H9 (cell line): ENCODE results near the gene ZNF568. TPM values are rescaled to one million over a fixed set of nuclear protein-coding genes. Genes with fewer than 3 reads are reported as not detected.

Source experiments
- DNase-seq: peaks from one replicate; pipeline ENCODE4 v3.0.0-alpha.2; 2017
- H2AFZ ChIP-seq: one replicate; pipeline ENCODE4 v1.6.1; 2013; ENCODE audit warnings: mild to moderate bottlenecking, low read length, control low read depth, moderate library complexity
- H2AK5ac ChIP-seq: 2 replicates; pipeline ENCODE4 v1.6.1; 2013; ENCODE audit warnings: low read length, control low read depth, mixed read lengths; ENCODE audit not compliant: insufficient read length
- H2BK120ac ChIP-seq: one replicate; pipeline ENCODE4 v1.6.1; 2013; ENCODE audit warnings: low read depth, mild to moderate bottlenecking, low read length, control low read depth, inconsistent platforms; ENCODE audit not compliant: poor library complexity, severe bottlenecking
- H2BK12ac ChIP-seq: 2 replicates; pipeline ENCODE4 v1.6.1; 2013; ENCODE audit warnings: low read length, control low read depth, mixed read lengths, low read depth; ENCODE audit not compliant: insufficient read length
- H2BK15ac ChIP-seq: 2 replicates; pipeline ENCODE4 v1.6.1; 2013; ENCODE audit warnings: low read depth, low read length, control low read depth
- H2BK20ac ChIP-seq: one replicate; pipeline ENCODE4 v1.6.1; 2013; ENCODE audit warnings: low read depth, mild to moderate bottlenecking, low read length, control low read depth, inconsistent platforms; ENCODE audit not compliant: poor library complexity, severe bottlenecking
- H2BK5ac ChIP-seq: 2 replicates; pipeline ENCODE4 v1.6.1; 2013; ENCODE audit warnings: low read length, control low read depth, mixed read lengths; ENCODE audit not compliant: insufficient read length
- H3K14ac ChIP-seq: 2 replicates; pipeline ENCODE4 v1.6.1; 2013; ENCODE audit warnings: low read length, control low read depth; ENCODE audit not compliant: insufficient read depth
- H3K18ac ChIP-seq: 2 replicates; pipeline ENCODE4 v1.6.1; 2013; ENCODE audit warnings: low read depth, mild to moderate bottlenecking, mixed read lengths, low read length, control low read depth; ENCODE audit not compliant: insufficient read length
- H3K23ac ChIP-seq: 2 replicates; pipeline ENCODE4 v1.6.1; 2013; ENCODE audit warnings: low read length, control low read depth, mixed read lengths, low read depth; ENCODE audit not compliant: insufficient read length
- H3K23me2 ChIP-seq: 2 replicates; pipeline ENCODE4 v1.6.1; 2013; ENCODE audit warnings: low read depth, mild to moderate bottlenecking, mixed read lengths, low read length, control low read depth; ENCODE audit not compliant: insufficient read length, poor library complexity, severe bottlenecking
- H3K27ac ChIP-seq: 2 replicates; pipeline ENCODE4 v1.5.1; 2013; ENCODE audit warnings: low read length, control low read depth, mixed read lengths, low read depth; ENCODE audit not compliant: insufficient read length
- H3K27me3 ChIP-seq: 2 replicates; pipeline ENCODE4 v1.6.1; 2013; ENCODE audit warnings: low read length, control low read depth, inconsistent platforms; ENCODE audit not compliant: insufficient read depth
- H3K4ac ChIP-seq: 2 replicates; pipeline ENCODE4 v1.6.1; 2013; ENCODE audit warnings: low read depth, mild to moderate bottlenecking, control low read depth, inconsistent platforms, low read length, moderate library complexity
- H3K4me1 ChIP-seq: 2 replicates; pipeline ENCODE4 v1.6.1; 2013; ENCODE audit warnings: low read length, control low read depth, inconsistent platforms; ENCODE audit not compliant: insufficient read depth
- H3K4me2 ChIP-seq: 2 replicates; pipeline ENCODE4 v1.6.1; 2013; ENCODE audit warnings: low read length, control low read depth, mixed read lengths; ENCODE audit not compliant: insufficient read length, insufficient read depth
- H3K56ac ChIP-seq: 2 replicates; pipeline ENCODE4 v1.6.1; 2013; ENCODE audit warnings: low read depth, mild to moderate bottlenecking, mixed read lengths, low read length, control low read depth; ENCODE audit not compliant: insufficient read length
- H3K79me1 ChIP-seq: 2 replicates; pipeline ENCODE4 v1.6.1; 2013; ENCODE audit warnings: low read depth, mild to moderate bottlenecking, moderate library complexity, low read length, control low read depth, inconsistent platforms; ENCODE audit not compliant: insufficient read depth, poor library complexity, severe bottlenecking
- H3K79me2 ChIP-seq: 2 replicates; pipeline ENCODE4 v1.6.1; 2013; ENCODE audit warnings: low read length, control low read depth, inconsistent platforms; ENCODE audit not compliant: insufficient read depth
- H3K9ac ChIP-seq: 2 replicates; pipeline ENCODE4 v1.6.1; 2013; ENCODE audit warnings: low read length, control low read depth, mixed read lengths; ENCODE audit not compliant: insufficient read length; ENCODE audit errors: extremely low read depth
- H3K9me3 ChIP-seq: one replicate; pipeline ENCODE4 v1.6.1; 2013; ENCODE audit warnings: low read depth, low read length, inconsistent platforms; ENCODE audit not compliant: control insufficient read depth
- H3T11ph ChIP-seq: one replicate; pipeline ENCODE4 v1.6.1; 2013; ENCODE audit warnings: mild to moderate bottlenecking, low read length, control low read depth, inconsistent platforms
- H4K20me1 ChIP-seq: one replicate; pipeline ENCODE4 v1.6.1; 2013; ENCODE audit not compliant: control insufficient read depth, insufficient read length, insufficient read depth
- H4K5ac ChIP-seq: 2 replicates; pipeline ENCODE4 v1.6.1; 2013; ENCODE audit warnings: low read depth, mild to moderate bottlenecking, mixed read lengths, low read length, control low read depth; ENCODE audit not compliant: insufficient read length
- H4K8ac ChIP-seq: replicated peaks from 2 replicates; pipeline ENCODE4 v1.6.1; 2013; ENCODE audit warnings: low read length, control low read depth, mixed read lengths, low read depth; ENCODE audit not compliant: insufficient read length
- H4K91ac ChIP-seq: 2 replicates; pipeline ENCODE4 v1.6.1; 2013; ENCODE audit warnings: low read depth, mild to moderate bottlenecking, moderate library complexity, mixed read lengths, low read length, control low read depth; ENCODE audit not compliant: insufficient read length
- H3K27ac Mint-ChIP-seq, 3 experiments: 2 replicates in 2 of 3; 3 replicates in 1 of 3; pipeline ENCODE4 v1.8.0; 2020 to 2021; ENCODE audit warnings: mixed read lengths in 3 of 3, mild to moderate bottlenecking in 1 of 3, moderate library complexity in 1 of 3
- H3K27me3 Mint-ChIP-seq: 2 replicates; pipeline ENCODE4 v1.8.0; 2021; ENCODE audit warnings: low read depth, mild to moderate bottlenecking, moderate library complexity, mixed read lengths
- H3K36me3 Mint-ChIP-seq, 3 experiments: 2 replicates in 2 of 3; 3 replicates in 1 of 3; pipeline ENCODE4 v1.8.0; 2020 to 2021; ENCODE audit warnings: low read depth in 3 of 3, mixed read lengths in 3 of 3; ENCODE audit not compliant: insufficient read depth in 1 of 3
- H3K4me1 Mint-ChIP-seq, 2 experiments: 2 replicates each; pipeline ENCODE4 v1.8.0; 2020; ENCODE audit warnings: mixed read lengths in 2 of 2
- H3K4me3 Mint-ChIP-seq, 2 experiments: 2 replicates in 1 of 2; 3 replicates in 1 of 2; pipeline ENCODE4 v1.8.0; 2020 to 2021; ENCODE audit warnings: mild to moderate bottlenecking in 2 of 2, mixed read lengths in 2 of 2, moderate library complexity in 1 of 2
- H3K9me3 Mint-ChIP-seq, 2 experiments: 2 replicates in 1 of 2; 3 replicates in 1 of 2; pipeline ENCODE4 v1.8.0; 2020; ENCODE audit warnings: mild to moderate bottlenecking in 2 of 2, mixed read lengths in 2 of 2, moderate library complexity in 1 of 2
- WGBS: extraction: QIAGEN DNeasy Blood & Tissue Kit; methylation state at CpG from one replicate; pipeline ENCODE4 v1.1.7; 2013; ENCODE audit warnings: missing lambda C conversion rate, low lambda C conversion rate, mixed read lengths; ENCODE audit not compliant: insufficient read length; ENCODE audit errors: extremely low coverage; 5-methylcytosine and 5-hydroxymethylcytosine counted together
- total RNA-seq: library from RNA; stranded (reverse); gene quantifications from 2 replicates; pipeline ENCODE4 v1.2.1, GENCODE V29; 2021
- TF ChIP-seq, protein P1 (sequence below): fragments of 200-600 bp; sonication (generic); conservative IDR thresholded peaks from 3 replicates; pipeline ENCODE4 v1.8.0; 2021; ENCODE audit warnings: antibody characterized with exemption, mild to moderate bottlenecking

ZNF568 gene
- total RNA-seq, 1 experiment from 2014 or later = 3.1 TPM

DNA sequence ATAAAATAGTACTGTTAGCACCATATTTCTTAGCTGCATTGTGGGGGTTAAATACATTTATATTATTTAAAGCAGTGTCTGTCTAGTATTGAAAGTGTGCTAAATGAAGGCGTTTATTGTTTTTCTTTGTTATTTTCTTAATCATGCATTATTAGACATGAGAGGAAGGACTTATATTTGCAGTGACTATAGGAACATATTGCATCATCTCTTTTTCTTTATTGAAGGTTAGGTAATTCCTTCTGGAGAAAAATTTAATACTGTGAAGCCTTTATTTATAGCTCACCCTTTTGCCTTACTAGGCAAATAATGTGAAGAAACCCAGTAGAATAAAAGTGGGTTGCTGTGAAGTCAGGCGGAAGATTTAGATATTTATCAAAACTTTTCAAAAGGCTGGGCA lies 83.2 kb downstream of the ZNF568 start:
- Mint-ChIP-seq H3K36me3 (peaks cover 3 to 24% (median 16%) of the 10 kb centered on the region in 3 experiments; a peak in 5 of 7 replicates), H3K27me3 (no peaks in the 10 kb centered on the region; the same call in 1 of the 2 replicates), H3K27ac (no peak overlapping the region), H3K4me3 (no peak overlapping the region), H3K4me1 (no peaks in the 10 kb centered on the region), H3K9me3 (peaks cover 77 to 80% of the 10 kb centered on the region in 2 experiments)
- Histone ChIP-seq H3K4me2 (no peak overlapping the region), H3K9ac (no peak overlapping the region), H4K20me1 (no peaks in the 10 kb centered on the region), H3K18ac (no peak overlapping the region), H2BK5ac (no peak overlapping the region), H3K27ac (no peak overlapping the region), H4K5ac (no peak overlapping the region), H3K23ac (no peak overlapping the region), H3K79me1 (no peaks in the 10 kb centered on the region), H3K4ac (no peak overlapping the region), H2BK20ac (no peak overlapping the region), H3K56ac (no peak overlapping the region), H3K9me3 (peaks cover 60% of the 10 kb centered on the region), H2BK12ac (no peak overlapping the region), H4K91ac (no peak overlapping the region), H2AFZ (no peak overlapping the region), H2BK15ac (no peak overlapping the region), H3T11ph (no peak overlapping the region), H3K4me1 (no peaks in the 10 kb centered on the region), H3K14ac (no peak overlapping the region), H3K23me2 (no peaks in the 10 kb centered on the region), H2BK120ac (no peak overlapping the region), H3K27me3 (no peaks in the 10 kb centered on the region), H2AK5ac (no peak overlapping the region), H3K79me2 (no peaks in the 10 kb centered on the region), H4K8ac (no peak overlapping the region)
- DNase-seq = no peak
- TF ChIP-seq, protein P1, sequence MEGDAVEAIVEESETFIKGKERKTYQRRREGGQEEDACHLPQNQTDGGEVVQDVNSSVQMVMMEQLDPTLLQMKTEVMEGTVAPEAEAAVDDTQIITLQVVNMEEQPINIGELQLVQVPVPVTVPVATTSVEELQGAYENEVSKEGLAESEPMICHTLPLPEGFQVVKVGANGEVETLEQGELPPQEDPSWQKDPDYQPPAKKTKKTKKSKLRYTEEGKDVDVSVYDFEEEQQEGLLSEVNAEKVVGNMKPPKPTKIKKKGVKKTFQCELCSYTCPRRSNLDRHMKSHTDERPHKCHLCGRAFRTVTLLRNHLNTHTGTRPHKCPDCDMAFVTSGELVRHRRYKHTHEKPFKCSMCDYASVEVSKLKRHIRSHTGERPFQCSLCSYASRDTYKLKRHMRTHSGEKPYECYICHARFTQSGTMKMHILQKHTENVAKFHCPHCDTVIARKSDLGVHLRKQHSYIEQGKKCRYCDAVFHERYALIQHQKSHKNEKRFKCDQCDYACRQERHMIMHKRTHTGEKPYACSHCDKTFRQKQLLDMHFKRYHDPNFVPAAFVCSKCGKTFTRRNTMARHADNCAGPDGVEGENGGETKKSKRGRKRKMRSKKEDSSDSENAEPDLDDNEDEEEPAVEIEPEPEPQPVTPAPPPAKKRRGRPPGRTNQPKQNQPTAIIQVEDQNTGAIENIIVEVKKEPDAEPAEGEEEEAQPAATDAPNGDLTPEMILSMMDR = no peak
- WGBS = no CpG with 5 or more reads among the region's 2 CpGs
